A549 treated with Hydrocortisone at 1 μM for 4 hours (cell line): ENCODE measurements around the gene PPP4R3A. TPM values are rescaled to one million over a fixed set of nuclear protein-coding genes. Genes with fewer than 3 reads are reported as not detected.

ENCODE experiments used
- total RNA-seq: library from RNA; stranded (reverse); fragments of 200-300 nt; extraction: Qiagen RNA extraction; gene quantifications from 5 replicates; pipeline ENCODE4 v1.2.3, GENCODE V29; 2022

The PPP4R3A gene
- total RNA-seq = 70.6 to 96.5 TPM (median 71.5 TPM) in 5 replicates

GRCh38 chr14:91510171-91511042 is at the start of gene PPP4R3A:
Gene PPP4R3A (minus strand): TSS chr14:91510310. CDS start chr14:91509647, 663 bp downstream.

GRCh38 chr14:91417120-91417982 is 92.8 kb downstream of the PPP4R3A start, which contains the start of gene CCDC88C:
Gene CCDC88C (minus strand): TSS chr14:91417820. CDS start chr14:91417690, 130 bp downstream.

Other genes with a start within 250 kb of the PPP4R3A start
- 5.0 to 6.9 TPM (median 5.9 TPM) in 5 replicates for gene CCDC88C, start 92.5 kb downstream of the PPP4R3A start, total RNA-seq
- not detected in 5 replicates for gene CATSPERB, start 221.8 kb upstream of the PPP4R3A start, total RNA-seq